LNCaP clone FGC (cell line): ENCODE results near the gene ZAR1.
A peak's percentile ranks its signal among the peaks of the same experiment; 100 is the strongest.
"Not testable (repeated sequence)": the region's sequence is repeated elsewhere in the genome, so short reads cannot be mapped to it uniquely, and the experiment has no call there.

Experiments
- DNase-seq: peaks from one replicate; pipeline ENCODE4 v3.0.0-alpha.2; 2011; ENCODE audit warnings: low read depth
- H3K4me3 ChIP-seq: 2 replicates; pipeline ENCODE4 v1.5.1; 2011; ENCODE audit warnings: mild to moderate bottlenecking, low read depth, low read length, control low read depth
- CTCF ChIP-seq: IDR thresholded peaks from 2 replicates; pipeline ENCODE4 v1.5.1; 2012; ENCODE audit warnings: mild to moderate bottlenecking; ENCODE audit not compliant: control insufficient read depth, insufficient read depth; ENCODE audit errors: extremely low read depth

Gene ZAR1, protein sequence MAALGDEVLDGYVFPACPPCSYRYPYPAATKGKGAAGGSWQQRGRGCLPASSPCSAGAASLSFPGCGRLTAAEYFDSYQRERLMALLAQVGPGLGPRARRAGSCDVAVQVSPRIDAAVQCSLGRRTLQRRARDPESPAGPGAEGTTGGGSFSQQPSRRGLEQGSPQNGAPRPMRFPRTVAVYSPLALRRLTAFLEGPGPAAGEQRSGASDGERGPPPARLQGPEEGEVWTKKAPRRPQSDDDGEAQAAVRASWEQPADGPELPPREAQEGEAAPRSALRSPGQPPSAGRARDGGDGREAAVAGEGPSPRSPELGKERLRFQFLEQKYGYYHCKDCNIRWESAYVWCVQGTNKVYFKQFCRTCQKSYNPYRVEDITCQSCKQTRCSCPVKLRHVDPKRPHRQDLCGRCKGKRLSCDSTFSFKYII

DNA sequence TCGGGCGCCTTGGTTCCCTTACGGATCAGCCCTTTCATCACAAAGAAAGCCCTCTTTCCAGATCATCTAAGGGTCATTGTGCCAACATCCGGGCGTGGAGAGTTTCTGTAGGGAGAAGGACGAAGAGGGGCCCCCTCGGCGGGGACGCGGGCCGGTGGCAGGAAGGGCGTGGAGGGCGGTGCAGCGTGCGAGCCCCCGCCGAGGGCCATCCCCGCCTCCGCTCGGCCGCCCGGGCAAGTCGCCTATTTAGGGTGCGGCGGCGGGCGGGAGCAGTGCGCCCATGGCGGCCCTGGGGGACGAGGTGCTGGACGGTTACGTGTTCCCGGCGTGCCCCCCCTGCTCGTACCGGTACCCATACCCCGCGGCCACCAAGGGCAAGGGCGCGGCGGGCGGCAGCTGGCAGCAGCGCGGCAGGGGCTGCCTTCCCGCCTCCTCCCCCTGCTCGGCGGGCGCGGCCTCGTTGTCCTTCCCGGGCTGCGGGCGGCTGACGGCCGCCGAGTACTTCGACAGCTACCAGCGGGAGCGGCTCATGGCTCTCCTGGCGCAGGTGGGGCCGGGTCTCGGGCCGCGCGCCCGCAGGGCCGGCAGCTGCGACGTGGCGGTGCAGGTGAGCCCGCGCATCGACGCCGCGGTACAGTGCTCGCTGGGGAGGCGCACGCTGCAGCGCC is at the start of gene ZAR1:
Gene ZAR1, plus strand, starts transcription at position 241 of the 668 bp plus-strand sequence. Its CDS starts 40 bp downstream, at position 281.
- no peak for TF ChIP-seq CTCF
- no peak for DNase-seq
- no peak within 1 kb of the TSS for H3K4me3 ChIP-seq

DNA sequence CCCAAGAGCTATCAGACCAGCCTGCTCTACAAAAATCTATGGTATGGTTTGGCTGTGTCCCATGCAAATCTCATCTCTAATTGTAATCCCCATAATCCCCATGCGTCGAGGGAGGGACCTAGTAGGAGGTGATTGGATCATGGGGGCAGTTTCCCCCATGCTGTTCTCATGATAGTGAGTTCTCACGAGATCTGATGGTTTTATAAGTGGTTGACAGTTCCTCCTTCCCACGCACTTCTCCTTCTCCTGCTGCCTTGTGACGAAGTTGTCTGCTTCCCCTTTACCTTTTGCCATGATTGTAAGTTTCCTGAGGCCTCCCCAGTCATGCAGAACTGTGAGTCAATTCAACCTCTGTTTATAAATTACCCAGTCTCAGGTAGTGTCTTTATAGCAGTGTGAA is 49.1 kb upstream of the ZAR1 start:
- not testable (repeated sequence) for H3K4me3 ChIP-seq, DNase-seq

GRCh38 chr4:48445704-48446103 is 44.3 kb upstream of the ZAR1 start:
- no peak overlapping the region for H3K4me3 ChIP-seq
- DNase-seq = no peak
- TF ChIP-seq CTCF = 0 out of 2 replicates have a peak, but pooled peaks have one; percentile 26

DNA sequence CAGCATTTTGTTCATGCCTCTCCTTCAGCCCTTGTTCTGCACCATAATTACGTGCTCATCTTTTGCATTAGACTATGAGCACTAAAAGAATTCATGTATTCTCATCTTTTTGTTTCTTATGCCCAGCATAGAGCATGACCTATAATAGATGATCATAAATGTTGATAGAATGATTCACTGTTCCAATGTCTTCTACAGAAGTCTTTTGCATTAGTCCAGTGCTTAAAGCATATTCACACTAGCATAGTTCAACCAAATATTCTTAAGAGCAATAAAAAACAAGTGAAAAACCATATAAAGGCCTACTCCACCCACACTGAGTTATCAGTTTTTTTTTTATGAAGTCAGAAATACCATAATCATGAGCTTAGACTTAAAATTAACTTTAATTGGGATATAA is 43.4 kb upstream of the ZAR1 start:
- no peak overlapping the region for H3K4me3 ChIP-seq
- no peak for TF ChIP-seq CTCF
- no peak for DNase-seq

DNA sequence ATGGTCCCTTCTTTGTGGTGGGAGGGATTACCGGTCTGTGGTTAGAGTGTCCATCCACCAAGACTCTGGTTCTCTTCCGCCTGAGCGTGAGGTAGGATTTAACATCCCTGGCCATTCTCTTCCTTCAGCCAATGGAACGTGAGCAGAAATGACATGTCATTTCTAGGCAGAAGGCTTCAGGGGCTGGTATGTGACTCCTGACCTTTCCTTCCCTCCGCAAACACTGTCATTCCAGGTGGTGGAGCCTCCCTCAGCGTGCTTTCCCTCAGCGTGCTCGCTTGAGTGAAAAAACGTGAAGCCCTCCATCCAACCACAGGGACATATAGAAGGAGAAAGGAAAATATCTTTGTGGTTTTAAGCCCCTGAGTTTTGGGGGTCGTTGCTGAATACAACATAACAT is 40.9 kb upstream of the ZAR1 start:
- no peak for TF ChIP-seq CTCF
- no peak overlapping the region for H3K4me3 ChIP-seq
- no peak for DNase-seq

DNA sequence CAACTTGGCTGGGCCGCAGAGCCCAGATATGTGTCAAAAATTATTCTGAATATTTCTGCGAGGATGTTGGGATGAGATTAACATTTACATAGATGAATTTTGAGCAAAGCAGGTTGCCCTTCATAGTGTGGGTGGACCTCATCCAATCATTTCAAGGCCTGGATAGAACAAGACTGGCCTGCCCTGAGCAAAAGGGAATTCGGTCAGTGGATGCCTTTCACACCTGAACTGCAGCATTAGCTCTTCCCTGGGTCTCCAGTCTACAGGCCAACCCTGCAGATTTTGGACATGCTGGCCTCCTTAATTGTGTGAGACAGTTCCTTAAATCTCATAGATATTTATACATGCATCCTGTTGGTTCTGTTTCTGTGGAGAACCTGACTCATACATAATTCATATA is 39.3 kb upstream of the ZAR1 start:
- H3K4me3 ChIP-seq = no peak overlapping the region
- no peak for DNase-seq
- TF ChIP-seq CTCF = no peak

GRCh38 chr4:48451656-48452055 is 38.4 kb upstream of the ZAR1 start:
- not testable (repeated sequence) for DNase-seq, H3K4me3 ChIP-seq

DNA sequence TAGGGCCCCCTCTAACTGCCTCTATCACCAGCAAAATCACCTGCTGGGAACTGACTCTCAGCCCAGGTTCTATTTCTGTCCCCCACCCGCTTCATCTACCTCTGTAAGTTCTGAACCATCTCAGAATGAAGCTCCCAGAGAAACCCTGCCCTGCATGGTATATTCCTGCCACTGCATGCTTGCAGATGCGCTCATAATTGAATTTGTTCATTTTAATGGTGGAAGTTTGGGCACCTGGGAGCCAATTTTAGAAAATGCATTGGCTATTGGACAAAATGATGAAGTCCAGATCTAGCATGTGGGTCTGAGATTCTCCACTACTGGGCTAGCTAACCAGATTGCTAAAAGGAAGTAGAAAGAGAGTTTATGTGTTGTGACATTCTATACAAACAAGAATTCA is 35.5 kb upstream of the ZAR1 start:
- H3K4me3 ChIP-seq = no peak overlapping the region
- no peak for TF ChIP-seq CTCF
- no peak for DNase-seq
